Fibroblast of lung (primary cell): ENCODE measurements around the gene CCND3.

Experiments used
- EZH2 ChIP-seq: IDR thresholded peaks from 2 replicates; pipeline ENCODE4 v1.5.1; 2012; ENCODE audit warnings: low read length, control low read depth, mild to moderate bottlenecking; ENCODE audit errors: missing control alignments
- TF ChIP-seq, protein P1 (sequence below), 2 donors: IDR thresholded peaks in 1 of 2; conservative IDR thresholded peaks in 1 of 2; 1 replicate in 1 of 2; 2 replicates in 1 of 2; pipeline ENCODE4 v1.5.1; 2011 to 2012; ENCODE audit warnings: low read length in 2 of 2, control low read depth in 1 of 2, inconsistent platforms in 1 of 2, low read depth in 1 of 2, mild to moderate bottlenecking in 1 of 2

DNA sequence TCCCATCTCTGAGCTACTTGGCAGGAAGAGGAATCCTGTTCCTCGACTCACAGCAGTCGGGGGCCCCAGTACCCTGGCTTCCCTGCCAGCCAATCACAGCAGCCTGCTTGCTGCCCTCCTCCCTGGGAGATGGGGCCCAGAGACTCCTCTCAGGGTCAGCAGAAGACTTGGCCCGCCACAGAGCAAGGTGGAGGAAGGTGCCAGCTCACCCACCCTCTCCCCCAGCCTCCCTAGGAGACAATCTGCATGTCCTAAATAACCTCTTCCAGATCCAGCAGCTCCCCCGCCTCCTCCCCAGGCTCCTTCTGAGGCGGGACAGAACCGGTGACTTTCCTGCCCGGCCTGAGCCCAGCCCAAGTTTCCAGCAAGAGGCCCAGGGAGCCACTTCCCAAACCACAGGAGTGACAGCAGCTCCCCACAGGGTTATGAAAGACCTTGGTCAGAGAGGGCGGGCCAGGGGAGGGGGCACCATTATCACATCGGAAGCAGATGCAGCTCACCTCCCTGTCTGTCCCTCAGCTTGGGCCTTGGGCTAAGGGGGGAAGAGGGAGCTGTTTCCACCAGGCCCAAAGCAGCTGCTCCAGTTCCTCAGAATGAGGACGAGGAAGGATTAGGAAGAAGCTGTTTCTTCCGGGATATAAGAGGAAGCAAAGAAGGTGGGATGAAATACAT, 2.3 kb downstream of the CCND3 start:
- TF ChIP-seq, protein P1, sequence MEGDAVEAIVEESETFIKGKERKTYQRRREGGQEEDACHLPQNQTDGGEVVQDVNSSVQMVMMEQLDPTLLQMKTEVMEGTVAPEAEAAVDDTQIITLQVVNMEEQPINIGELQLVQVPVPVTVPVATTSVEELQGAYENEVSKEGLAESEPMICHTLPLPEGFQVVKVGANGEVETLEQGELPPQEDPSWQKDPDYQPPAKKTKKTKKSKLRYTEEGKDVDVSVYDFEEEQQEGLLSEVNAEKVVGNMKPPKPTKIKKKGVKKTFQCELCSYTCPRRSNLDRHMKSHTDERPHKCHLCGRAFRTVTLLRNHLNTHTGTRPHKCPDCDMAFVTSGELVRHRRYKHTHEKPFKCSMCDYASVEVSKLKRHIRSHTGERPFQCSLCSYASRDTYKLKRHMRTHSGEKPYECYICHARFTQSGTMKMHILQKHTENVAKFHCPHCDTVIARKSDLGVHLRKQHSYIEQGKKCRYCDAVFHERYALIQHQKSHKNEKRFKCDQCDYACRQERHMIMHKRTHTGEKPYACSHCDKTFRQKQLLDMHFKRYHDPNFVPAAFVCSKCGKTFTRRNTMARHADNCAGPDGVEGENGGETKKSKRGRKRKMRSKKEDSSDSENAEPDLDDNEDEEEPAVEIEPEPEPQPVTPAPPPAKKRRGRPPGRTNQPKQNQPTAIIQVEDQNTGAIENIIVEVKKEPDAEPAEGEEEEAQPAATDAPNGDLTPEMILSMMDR (conservative IDR thresholded peaks at IDR 0.05 in 1 of 2, IDR thresholded peaks at IDR 0.05 in 1 of 2; ENCODE audit: low read depth in 1 of 2, low read length in 2 of 2) = no peak
- no peak for TF ChIP-seq EZH2
